ENCODE results near the gene OPRM1.
A peak's percentile ranks its signal among the peaks of the same experiment; 100 is the strongest.

Gene OPRM1

GRCh38 chr6:154206996-154207395 is 168.0 kb downstream of the OPRM1 start:
- DNase-seq (ENCODE audit: low spot score), result no peak

GRCh38 chr6:154209555-154209954 is 170.5 kb downstream of the OPRM1 start:
- DNase-seq (ENCODE audit: low spot score), result no peak

GRCh38 chr6:154210678-154211077 is 171.6 kb downstream of the OPRM1 start:
- DNase-seq (ENCODE audit: low spot score), result no peak

- DNase-seq (ENCODE audit: low spot score), result no peak
These were observed 174.7 kb downstream of the OPRM1 start for GRCh38 chr6:154213782-154214181.

- DNase-seq (ENCODE audit: low spot score), result no peak
These were observed 179.3 kb downstream of the OPRM1 start for GRCh38 chr6:154218301-154218700.

- DNase-seq (ENCODE audit: low spot score), result no peak
These were observed 179.7 kb downstream of the OPRM1 start for GRCh38 chr6:154218787-154219186.

- no peak for DNase-seq (ENCODE audit: low spot score)
These were observed 180.2 kb downstream of the OPRM1 start for GRCh38 chr6:154219250-154219649.

GRCh38 chr6:154222716-154223115 is 183.7 kb downstream of the OPRM1 start:
- no peak for DNase-seq (ENCODE audit: low spot score)

- DNase-seq (ENCODE audit: low spot score), result no peak
These were observed 184.3 kb downstream of the OPRM1 start for GRCh38 chr6:154223296-154223695.

GRCh38 chr6:154226461-154226860 is 187.4 kb downstream of the OPRM1 start:
- DNase-seq (ENCODE audit: low spot score), result no peak

GRCh38 chr6:154227862-154228520 is 189.0 kb downstream of the OPRM1 start:
- DNase-seq (ENCODE audit: low spot score), result no peak

- DNase-seq (ENCODE audit: low spot score), result no peak
These were observed 189.5 kb downstream of the OPRM1 start for GRCh38 chr6:154228521-154228905.

GRCh38 chr6:154229786-154230185 is 190.7 kb downstream of the OPRM1 start:
- DNase-seq (ENCODE audit: low spot score), result peak; percentile 69

GRCh38 chr6:154230393-154230792 is 191.4 kb downstream of the OPRM1 start:
- DNase-seq (ENCODE audit: low spot score), result no peak

GRCh38 chr6:154230910-154231595 is 192.0 kb downstream of the OPRM1 start:
- no peak for DNase-seq (ENCODE audit: low spot score)

- no peak for DNase-seq (ENCODE audit: low spot score)
These were observed 193.2 kb downstream of the OPRM1 start for GRCh38 chr6:154232013-154232910.

GRCh38 chr6:154233383-154233782 is 194.3 kb downstream of the OPRM1 start:
- DNase-seq (ENCODE audit: low spot score), result no peak

GRCh38 chr6:154234019-154234772 is 195.2 kb downstream of the OPRM1 start:
- no peak for DNase-seq (ENCODE audit: low spot score)

GRCh38 chr6:154236646-154237301 is 197.7 kb downstream of the OPRM1 start:
- no peak for DNase-seq (ENCODE audit: low spot score)

GRCh38 chr6:154238831-154239230 is 199.8 kb downstream of the OPRM1 start:
- DNase-seq (ENCODE audit: low spot score), result no peak

- DNase-seq (ENCODE audit: low spot score), result peak; percentile 61
These were observed 200.4 kb downstream of the OPRM1 start for GRCh38 chr6:154239392-154239791.

GRCh38 chr6:154241061-154241460 is 202.0 kb downstream of the OPRM1 start:
- DNase-seq (ENCODE audit: low spot score), result peak; percentile 59
